Liver (tissue), 9 donors: ENCODE data around the gene NTN3. TPM values are rescaled to one million over a fixed set of nuclear protein-coding genes. Genes with fewer than 3 reads are reported as not detected.

Experiments used
- DNase-seq: peaks from one replicate; pipeline ENCODE4 v3.0.0-alpha.2; 2017; ENCODE audit warnings: low spot score
- H3K27ac ChIP-seq, 2 donors: one replicate each; pipeline ENCODE4 v1.7.0; 2013; ENCODE audit warnings: inconsistent platforms in 2 of 2, low read length in 2 of 2, control low read depth in 1 of 2, low read depth in 1 of 2, mild to moderate bottlenecking in 1 of 2
- H3K27me3 ChIP-seq, 4 donors: one replicate each; pipeline versions ENCODE4 v1.6.1 to v1.7.0; 2013; ENCODE audit warnings: low read length in 3 of 4, inconsistent platforms in 1 of 4, mild to moderate bottlenecking in 1 of 4, moderate library complexity in 1 of 4; ENCODE audit not compliant: control insufficient read depth in 4 of 4, insufficient read depth in 4 of 4
- H3K36me3 ChIP-seq, 4 donors: one replicate each; pipeline versions ENCODE4 v1.6.1 to v1.7.0; 2013; ENCODE audit warnings: low read length in 3 of 4, mild to moderate bottlenecking in 3 of 4, low read depth in 1 of 4, moderate library complexity in 1 of 4; ENCODE audit not compliant: control insufficient read depth in 4 of 4, insufficient read depth in 3 of 4
- H3K4me1 ChIP-seq, 4 donors: one replicate each; pipeline versions ENCODE4 v1.6.1 to v1.7.0; 2013; ENCODE audit warnings: low read length in 3 of 4, mild to moderate bottlenecking in 3 of 4, moderate library complexity in 1 of 4; ENCODE audit not compliant: control insufficient read depth in 4 of 4, insufficient read depth in 4 of 4
- H3K4me3 ChIP-seq, 3 donors: one replicate each; pipeline versions ENCODE4 v1.6.1 to v1.7.0; 2013; ENCODE audit warnings: low read length in 3 of 3, control low read depth in 1 of 3, low read depth in 1 of 3, mild to moderate bottlenecking in 1 of 3
- H3K9ac ChIP-seq, 2 donors: one replicate each; pipeline ENCODE4 v1.7.0; 2013; ENCODE audit warnings: low read length in 2 of 2, mild to moderate bottlenecking in 2 of 2, moderate library complexity in 2 of 2, control low read depth in 1 of 2, low read depth in 1 of 2
- H3K9me3 ChIP-seq, 4 donors: one replicate each; pipeline versions ENCODE4 v1.6.1 to v1.7.0; 2013; ENCODE audit warnings: low read length in 3 of 4; ENCODE audit not compliant: control insufficient read depth in 4 of 4
- ATF3 ChIP-seq: IDR thresholded peaks from 2 replicates; pipeline ENCODE4 v1.6.1; 2016; ENCODE audit warnings: antibody characterized with exemption
- CTCF ChIP-seq: fragments of 150-350 bp; IDR thresholded peaks from 2 replicates; pipeline ENCODE4 v1.5.1; 2017; ENCODE audit warnings: improper control_type of control experiment, low read depth, low read length; ENCODE audit not compliant: missing input control
- EGR1 ChIP-seq, 2 donors: IDR thresholded peaks; 2 replicates each; pipeline ENCODE4 v1.6.1; 2016 to 2018; ENCODE audit warnings: antibody characterized with exemption in 2 of 2, low read depth in 2 of 2
- FOXA1 ChIP-seq: IDR thresholded peaks from 2 replicates; pipeline ENCODE4 v1.6.1; 2016; ENCODE audit warnings: antibody characterized with exemption
- FOXA2 ChIP-seq: IDR thresholded peaks from 2 replicates; pipeline ENCODE4 v1.6.1; 2016; ENCODE audit warnings: antibody characterized with exemption
- GABPA ChIP-seq, 2 donors: IDR thresholded peaks in 1 of 2; conservative IDR thresholded peaks in 1 of 2; 2 replicates each; pipeline ENCODE4 v1.6.1; 2016; ENCODE audit warnings: antibody characterized with exemption in 2 of 2, mild to moderate bottlenecking in 1 of 2, moderate library complexity in 1 of 2
- HNF4A ChIP-seq, 2 donors: conservative IDR thresholded peaks; 2 replicates each; pipeline ENCODE4 v1.6.1; 2016; ENCODE audit warnings: antibody characterized with exemption in 2 of 2, mild to moderate bottlenecking in 2 of 2
- HNF4G ChIP-seq: IDR thresholded peaks from 2 replicates; pipeline ENCODE4 v1.6.1; 2016; ENCODE audit warnings: antibody characterized with exemption
- MAX ChIP-seq: IDR thresholded peaks from 2 replicates; pipeline ENCODE4 v1.6.1; 2016; ENCODE audit warnings: antibody characterized with exemption
- NR2F2 ChIP-seq: IDR thresholded peaks from 2 replicates; pipeline ENCODE4 v1.6.1; 2016; ENCODE audit warnings: antibody characterized with exemption
- RAD21 ChIP-seq, 2 donors: IDR thresholded peaks; 2 replicates each; pipeline ENCODE4 v1.6.1; 2016; ENCODE audit warnings: antibody characterized with exemption in 2 of 2, mild to moderate bottlenecking in 2 of 2
- REST ChIP-seq: IDR thresholded peaks from 2 replicates; pipeline ENCODE4 v1.6.1; 2016; ENCODE audit warnings: antibody characterized with exemption, mild to moderate bottlenecking
- RXRA ChIP-seq, 2 donors: IDR thresholded peaks; 2 replicates each; pipeline ENCODE4 v1.6.1; 2017 to 2018; ENCODE audit warnings: antibody characterized with exemption in 2 of 2, mild to moderate bottlenecking in 1 of 2
- SP1 ChIP-seq: IDR thresholded peaks from 2 replicates; pipeline ENCODE4 v1.6.1; 2018; ENCODE audit warnings: antibody characterized with exemption, mild to moderate bottlenecking
- TAF1 ChIP-seq: conservative IDR thresholded peaks from 2 replicates; pipeline ENCODE4 v1.6.1; 2016; ENCODE audit warnings: antibody characterized with exemption, mild to moderate bottlenecking
- ZBTB33 ChIP-seq: IDR thresholded peaks from 2 replicates; pipeline ENCODE4 v1.6.1; 2016; ENCODE audit warnings: antibody characterized with exemption
- WGBS: extraction: QIAGEN DNeasy Blood & Tissue Kit; methylation state at CpG from one replicate; pipeline ENCODE4 v1.1.7; 2013; 5-methylcytosine and 5-hydroxymethylcytosine counted together
- polyA plus RNA-seq, 2 donors: library from polyadenylated mRNA; stranded (reverse) in 1 of 2; unstranded in 1 of 2; fragments of 200-250 nt in 1 of 2; fragments of >200 nt in 1 of 2; fragmentation: Nextera tagmentation in 1 of 2; extraction: Ambion mirVana in 1 of 2; gene quantifications; one replicate each; pipeline versions ENCODE4 v1.2.1 to v1.2.3, GENCODE V29; 2013 to 2015
- total RNA-seq, 2 donors: library from RNA; depleted of rRNA; stranded (reverse); fragments of >200 nt; gene quantifications; one replicate each; pipeline ENCODE4 v1.2.3, GENCODE V29; 2014
- donor health status: healthy.
- donor health status: healthy.
- donor health status: healthy.
- donor health status: healthy.
- donor health status: healthy.

NTN3 gene
- total and polyA plus RNA-seq, 4 donors = 0.19 to 2.3 (median 0.28) TPM; not detected in 1

- no peak for TF ChIP-seq RAD21 (IDR thresholded peaks at IDR 0.05)
These were observed 3.8 kb downstream of the NTN3 start, which contains the start of gene TBC1D24 (continued) for GRCh38 chr16:2474877-2475412.

- Histone ChIP-seq H3K9me3 (no peaks in the 10 kb centered on the region), H3K27me3 (no peaks in the 10 kb centered on the region), H3K27ac (peak overlapping the region; percentile 6 to 33), H3K36me3 (no peaks in the 10 kb centered on the region), H3K4me1 (peaks cover 30 to 62% (median 47%) of the 10 kb centered on the region in 4 donors), H3K9ac (no peak overlapping the region), H3K4me3 (peak overlapping the region; percentile 18 to 87 (median 76))
- no peak for TF ChIP-seq ZBTB33
- TF ChIP-seq TAF1 = no peak
- TF ChIP-seq FOXA1 = no peak
- TF ChIP-seq MAX = no peak
- no peak for TF ChIP-seq SP1
- TF ChIP-seq GABPA (IDR thresholded peaks at IDR 0.05 in 1 of 2, conservative IDR thresholded peaks at IDR 0.05 in 1 of 2) = no peak
- TF ChIP-seq RXRA (IDR thresholded peaks at IDR 0.05) = no peak
- no peak for TF ChIP-seq NR2F2
- no peak for TF ChIP-seq EGR1 (IDR thresholded peaks at IDR 0.05; ENCODE audit: low read depth in 2 of 2)
- no peak for TF ChIP-seq FOXA2
- TF ChIP-seq ATF3 = no peak
- no peak for TF ChIP-seq HNF4G
- TF ChIP-seq RAD21 (IDR thresholded peaks at IDR 0.05) = no peak
- TF ChIP-seq CTCF = no peak
- TF ChIP-seq HNF4A (conservative IDR thresholded peaks at IDR 0.05) = no peak
- no peak for DNase-seq
- 8% methylated on average over 55 of the region's 55 CpGs for WGBS
These were observed 4.6 kb downstream of the NTN3 start for GRCh38 chr16:2475413-2476344.

GRCh38 chr16:2476345-2476720 is 5.2 kb downstream of the NTN3 start:
- 82% methylated on average over 9 of the region's 9 CpGs for WGBS
- Histone ChIP-seq H3K9me3 (no peaks in the 10 kb centered on the region), H3K27me3 (no peaks in the 10 kb centered on the region), H3K36me3 (no peaks in the 10 kb centered on the region), H3K9ac (no peak overlapping the region), H3K4me1 (peaks cover 27 to 60% (median 45%) of the 10 kb centered on the region in 4 donors), H3K4me3 (no peak overlapping the region), H3K27ac (no peak overlapping the region)
- TF ChIP-seq HNF4G = no peak
- TF ChIP-seq GABPA (IDR thresholded peaks at IDR 0.05 in 1 of 2, conservative IDR thresholded peaks at IDR 0.05 in 1 of 2) = no peak
- no peak for TF ChIP-seq RAD21 (IDR thresholded peaks at IDR 0.05)
- no peak for TF ChIP-seq FOXA1
- no peak for TF ChIP-seq REST
- no peak for DNase-seq
